Superior temporal gyrus (tissue), 1 donor: ENCODE results near the gene MECR.

ENCODE experiments used
- DNase-seq: peaks from one replicate; pipeline ENCODE4 v3.0.0-alpha.2; 2016; ENCODE audit errors: extremely low spot score

The MECR gene

GRCh38 chr1:29230553-29231378 lies at the start of gene MECR:
TSS of gene MECR (minus strand) at chr1:29230934. CDS start at chr1:29230906, 28 bp downstream.
- DNase-seq = peak; percentile 92

GRCh38 chr1:29279951-29280391 lies 49.2 kb upstream of the MECR start:
- DNase-seq = no peak

DNA sequence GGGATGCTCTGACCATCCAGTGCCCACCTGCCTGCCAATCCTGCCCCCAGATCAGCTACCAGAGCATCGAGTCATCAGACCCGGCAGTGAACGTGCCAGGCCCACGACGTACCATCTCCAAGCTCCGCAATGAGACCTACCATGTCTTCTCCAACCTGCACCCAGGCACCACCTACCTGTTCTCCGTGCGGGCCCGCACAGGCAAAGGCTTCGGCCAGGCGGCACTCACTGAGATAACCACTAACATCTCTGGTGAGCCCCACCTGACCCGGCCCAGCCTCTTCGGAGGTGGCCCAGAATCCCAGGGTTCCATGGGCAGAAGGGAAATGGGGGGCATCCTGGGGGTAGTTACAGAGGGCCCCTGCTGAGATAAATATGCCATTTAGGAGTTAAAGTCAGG lies 48.7 kb upstream of the MECR start:
- no peak for DNase-seq

- no peak for DNase-seq
Measured at GRCh38 chr1:29278124-29278523, 47.4 kb upstream of the MECR start.

DNA sequence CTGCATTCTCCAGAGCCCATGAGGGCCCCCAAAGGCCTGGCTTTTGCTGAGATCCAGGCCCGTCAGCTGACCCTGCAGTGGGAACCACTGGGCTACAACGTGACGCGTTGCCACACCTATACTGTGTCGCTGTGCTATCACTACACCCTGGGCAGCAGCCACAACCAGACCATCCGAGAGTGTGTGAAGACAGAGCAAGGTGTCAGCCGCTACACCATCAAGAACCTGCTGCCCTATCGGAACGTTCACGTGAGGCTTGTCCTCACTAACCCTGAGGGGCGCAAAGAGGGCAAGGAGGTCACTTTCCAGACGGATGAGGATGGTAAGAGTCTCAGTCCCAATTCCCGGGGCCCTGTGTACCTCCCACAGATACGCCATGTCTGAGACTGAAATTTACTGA lies 44.7 kb upstream of the MECR start:
- no peak for DNase-seq

- DNase-seq = no peak
Measured at GRCh38 chr1:29272147-29272907, 41.6 kb upstream of the MECR start.

DNA sequence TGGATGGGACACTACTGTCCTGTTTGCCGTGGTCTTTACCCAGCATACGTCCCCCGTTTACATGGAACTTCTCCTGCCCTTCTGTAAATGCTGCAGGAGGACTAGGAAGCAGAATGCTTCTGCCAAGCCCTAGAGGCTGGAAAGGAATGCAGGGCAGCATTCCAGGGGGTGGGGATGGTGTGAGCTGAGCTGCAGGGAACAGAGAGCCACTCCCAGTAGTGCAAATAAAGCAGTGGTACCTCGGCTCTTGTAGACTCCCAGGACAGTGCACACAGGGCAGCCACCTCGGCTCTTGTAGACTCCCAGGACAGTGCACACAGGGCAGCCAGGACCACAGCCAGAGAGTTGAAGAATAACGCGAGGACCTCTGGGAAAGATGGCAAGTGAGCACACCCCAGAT lies 41.0 kb upstream of the MECR start:
- DNase-seq = no peak

- no peak for DNase-seq
Measured at GRCh38 chr1:29270929-29271521, 40.3 kb upstream of the MECR start.

- peak; percentile 78 for DNase-seq
Measured at GRCh38 chr1:29269382-29269781, 38.6 kb upstream of the MECR start.

GRCh38 chr1:29267321-29268070 lies 36.8 kb upstream of the MECR start:
- no peak for DNase-seq

- no peak for DNase-seq
Measured at GRCh38 chr1:29266912-29267311, 36.2 kb upstream of the MECR start.

GRCh38 chr1:29264773-29265389 lies 34.1 kb upstream of the MECR start:
- DNase-seq = no peak

DNA sequence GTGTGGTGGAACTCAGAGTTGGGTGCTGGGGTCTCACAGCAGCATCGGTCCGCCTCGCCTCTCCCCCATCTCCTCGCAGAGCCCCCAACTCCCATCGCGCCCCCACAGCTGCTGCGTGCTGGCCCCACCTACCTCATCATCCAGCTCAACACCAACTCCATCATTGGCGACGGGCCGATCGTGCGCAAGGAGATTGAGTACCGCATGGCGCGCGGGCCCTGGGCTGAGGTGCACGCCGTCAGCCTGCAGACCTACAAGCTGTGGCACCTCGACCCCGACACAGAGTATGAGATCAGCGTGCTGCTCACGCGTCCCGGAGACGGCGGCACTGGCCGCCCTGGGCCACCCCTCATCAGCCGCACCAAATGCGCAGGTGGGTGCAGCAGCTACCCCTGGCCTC lies 29.8 kb upstream of the MECR start:
- DNase-seq = no peak

- DNase-seq = no peak
Measured at GRCh38 chr1:29259802-29260441, 29.2 kb upstream of the MECR start.

- no peak for DNase-seq
Measured at GRCh38 chr1:29258976-29259801, 28.5 kb upstream of the MECR start.

GRCh38 chr1:29258189-29258975 lies 27.6 kb upstream of the MECR start:
- DNase-seq = no peak

- no peak for DNase-seq
Measured at GRCh38 chr1:29256979-29257804, 26.5 kb upstream of the MECR start.

DNA sequence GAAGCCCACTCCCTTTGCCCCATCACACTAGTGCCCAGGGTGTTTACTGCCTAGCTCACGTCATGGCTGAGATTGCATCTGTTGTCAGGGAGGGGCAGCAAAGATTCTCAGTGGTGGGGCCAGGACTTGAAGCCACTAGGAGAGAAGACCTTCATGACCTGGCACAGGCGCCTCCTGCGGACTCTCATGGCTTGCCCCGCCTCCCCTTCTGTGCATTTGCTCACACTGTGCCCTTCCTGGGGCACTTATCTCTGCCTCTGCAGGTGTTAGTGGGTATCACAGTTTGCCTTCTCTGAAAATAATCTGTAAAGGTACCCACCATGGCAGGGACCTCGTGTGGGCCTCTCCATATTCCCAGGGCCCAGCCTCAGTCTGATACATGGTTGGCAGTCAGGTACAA lies 25.7 kb upstream of the MECR start:
- DNase-seq = no peak
